ENCODE measurements around the gene BCL2L11. TPM values are rescaled to one million over a fixed set of nuclear protein-coding genes. Genes with fewer than 3 reads are reported as not detected.
A peak's percentile ranks its signal among the peaks of the same experiment; 100 is the strongest.

Gene BCL2L11
- total RNA-seq, 1 donor from 2014 or later = 221 TPM

GRCh38 chr2:111199840-111200239 lies 79.1 kb downstream of the BCL2L11 start:
- no peaks in the 10 kb centered on the region for H3K27me3 Mint-ChIP-seq
- DNase-seq (no peak), ATAC-seq (ENCODE audit: low read depth) (no peak)
- no peak overlapping the region for H3K4me3 Mint-ChIP-seq
- H3K36me3 Mint-ChIP-seq (ENCODE audit: low read depth) = no peaks in the 10 kb centered on the region
- intact Hi-C loops (cut with micrococcal nuclease) = no loop called here
- CTCF ChIA-PET = no interaction called here
- POLR2A ChIA-PET = interaction anchor here (1.4 kb wide), 1 partner anchor 9 kb away, joined by 5 read pairs; no protein-coding TSS in a partner anchor
- H3K27ac Mint-ChIP-seq = no peak overlapping the region
- H3K4me1 Mint-ChIP-seq = peaks cover 58% of the 10 kb centered on the region
- TF ChIP-seq, protein P1, sequence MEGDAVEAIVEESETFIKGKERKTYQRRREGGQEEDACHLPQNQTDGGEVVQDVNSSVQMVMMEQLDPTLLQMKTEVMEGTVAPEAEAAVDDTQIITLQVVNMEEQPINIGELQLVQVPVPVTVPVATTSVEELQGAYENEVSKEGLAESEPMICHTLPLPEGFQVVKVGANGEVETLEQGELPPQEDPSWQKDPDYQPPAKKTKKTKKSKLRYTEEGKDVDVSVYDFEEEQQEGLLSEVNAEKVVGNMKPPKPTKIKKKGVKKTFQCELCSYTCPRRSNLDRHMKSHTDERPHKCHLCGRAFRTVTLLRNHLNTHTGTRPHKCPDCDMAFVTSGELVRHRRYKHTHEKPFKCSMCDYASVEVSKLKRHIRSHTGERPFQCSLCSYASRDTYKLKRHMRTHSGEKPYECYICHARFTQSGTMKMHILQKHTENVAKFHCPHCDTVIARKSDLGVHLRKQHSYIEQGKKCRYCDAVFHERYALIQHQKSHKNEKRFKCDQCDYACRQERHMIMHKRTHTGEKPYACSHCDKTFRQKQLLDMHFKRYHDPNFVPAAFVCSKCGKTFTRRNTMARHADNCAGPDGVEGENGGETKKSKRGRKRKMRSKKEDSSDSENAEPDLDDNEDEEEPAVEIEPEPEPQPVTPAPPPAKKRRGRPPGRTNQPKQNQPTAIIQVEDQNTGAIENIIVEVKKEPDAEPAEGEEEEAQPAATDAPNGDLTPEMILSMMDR (IDR thresholded peaks at IDR 0.05) = no peak
- no peaks in the 10 kb centered on the region for H3K9me3 Mint-ChIP-seq

GRCh38 chr2:111200333-111200881 lies 79.7 kb downstream of the BCL2L11 start:
- TF ChIP-seq, protein P1 (IDR thresholded peaks at IDR 0.05) = no peak
- Mint-ChIP-seq H3K4me1 (peaks cover 52% of the 10 kb centered on the region), H3K27ac (peak overlapping the region; percentile 13), H3K9me3 (no peaks in the 10 kb centered on the region), H3K4me3 (peak overlapping the region; percentile 1), H3K27me3 (no peaks in the 10 kb centered on the region), H3K36me3 (ENCODE audit: low read depth) (no peaks in the 10 kb centered on the region)
- DNase-seq (no peak), ATAC-seq (ENCODE audit: low read depth) (no peak)
- intact Hi-C loops (cut with micrococcal nuclease) = no loop called here
- CTCF ChIA-PET = no interaction called here
- POLR2A ChIA-PET = interaction anchor here (1.4 kb wide), 2 partner anchors 9 to 79 kb away, joined by 5 to 7 read pairs; partner anchors contain the start of gene BCL2L11

DNA sequence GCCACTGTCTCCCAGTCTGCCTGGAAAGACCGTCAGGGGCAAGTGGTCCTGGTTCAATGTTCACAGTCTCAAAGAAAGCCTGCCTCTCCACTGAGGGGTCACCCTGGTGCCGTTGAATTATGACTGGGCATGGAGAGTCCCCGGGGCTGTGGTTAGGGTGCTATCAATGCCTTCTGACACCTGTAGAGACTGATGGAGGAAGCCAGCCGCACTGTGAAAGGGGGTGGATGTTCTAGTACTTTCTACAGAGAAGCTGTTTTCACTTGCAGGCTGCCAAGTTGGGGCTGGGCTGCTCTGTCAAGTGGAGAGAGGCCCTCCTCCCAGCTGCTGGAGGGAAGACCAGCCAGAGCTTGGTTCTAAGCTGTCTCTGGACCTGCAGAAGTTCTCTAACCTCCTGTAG lies 80.5 kb downstream of the BCL2L11 start:
- ATAC-seq (ENCODE audit: low read depth) = peak; percentile 73
- no peak overlapping the region for H3K27ac Mint-ChIP-seq
- TF ChIP-seq, protein P1 (IDR thresholded peaks at IDR 0.05) = no peak
- intact Hi-C loops (cut with micrococcal nuclease) = no loop called here
- ChIA-PET POLR2A (interaction anchor here (0.6 to 1.5 kb wide), 6 partner anchors 16 to 80 kb away, joined by 3 to 11 read pairs (median 4); partner anchors contain the start of gene BCL2L11), CTCF (interaction anchor here (1.0 kb wide), 1 partner anchor 16 kb away, joined by 3 read pairs; no protein-coding TSS in a partner anchor)
- H3K9me3 Mint-ChIP-seq = no peaks in the 10 kb centered on the region
- DNase-seq = no peak
- no peaks in the 10 kb centered on the region for H3K36me3 Mint-ChIP-seq (ENCODE audit: low read depth)
- H3K4me3 Mint-ChIP-seq = no peak overlapping the region
- no peaks in the 10 kb centered on the region for H3K27me3 Mint-ChIP-seq
- H3K4me1 Mint-ChIP-seq = peaks cover 44% of the 10 kb centered on the region

- Mint-ChIP-seq H3K4me3 (no peak overlapping the region), H3K9me3 (no peaks in the 10 kb centered on the region), H3K27me3 (no peaks in the 10 kb centered on the region), H3K36me3 (ENCODE audit: low read depth) (no peaks in the 10 kb centered on the region), H3K27ac (no peak overlapping the region), H3K4me1 (peaks cover 33% of the 10 kb centered on the region)
- POLR2A ChIA-PET = interaction anchor here (1.3 to 1.5 kb wide), 2 partner anchors 35 to 46 kb away, joined by 4 to 11 read pairs; no protein-coding TSS in a partner anchor
- intact Hi-C loops (cut with micrococcal nuclease) = no loop called here
- DNase-seq = no peak
- CTCF ChIA-PET = no interaction called here
- ATAC-seq (ENCODE audit: low read depth) = no peak
- TF ChIP-seq, protein P1 (IDR thresholded peaks at IDR 0.05) = no peak
Observed at GRCh38 chr2:111202266-111203040, 81.7 kb downstream of the BCL2L11 start.

DNA sequence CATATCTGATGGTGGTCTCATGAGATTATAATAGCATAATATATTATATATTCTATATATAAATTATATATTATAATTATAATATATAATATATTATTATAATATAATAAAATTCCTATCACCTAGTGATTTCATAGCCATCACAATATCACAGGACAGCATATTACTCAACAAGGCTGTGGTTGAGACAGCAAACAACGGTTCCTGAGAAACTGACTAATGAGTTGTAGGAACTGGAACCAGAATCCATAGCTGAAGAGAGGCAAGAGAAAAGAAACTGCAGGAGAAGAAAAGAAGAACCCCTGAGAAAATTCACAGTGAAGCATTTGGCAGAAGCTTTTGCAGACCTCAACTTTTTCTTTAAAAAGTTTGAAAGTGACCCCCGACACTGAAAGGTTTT lies 84.0 kb downstream of the BCL2L11 start:
- DNase-seq (no peak), ATAC-seq (ENCODE audit: low read depth) (no peak)
- H3K36me3 Mint-ChIP-seq (ENCODE audit: low read depth) = no peaks in the 10 kb centered on the region
- ChIA-PET POLR2A (interaction anchor here (1.2 kb wide), 1 partner anchor 84 kb away, joined by 4 read pairs; the partner anchor contains the start of gene BCL2L11), CTCF (no interaction called here)
- H3K9me3 Mint-ChIP-seq = no peaks in the 10 kb centered on the region
- no peak overlapping the region for H3K27ac Mint-ChIP-seq
- H3K4me3 Mint-ChIP-seq = no peak overlapping the region
- H3K4me1 Mint-ChIP-seq = peaks cover 42% of the 10 kb centered on the region
- TF ChIP-seq, protein P1 (IDR thresholded peaks at IDR 0.05) = no peak
- H3K27me3 Mint-ChIP-seq = no peaks in the 10 kb centered on the region
- intact Hi-C loops (cut with micrococcal nuclease) = no loop called here

All from activated B cell treated with CpG ODN at 0.5 μM for 24 hours (primary cell).